GM12878 (cell line): ENCODE data around the gene NOP53. TPM values are rescaled to one million over a fixed set of nuclear protein-coding genes. Genes with fewer than 3 reads are reported as not detected.
"Not testable (repeated sequence)": the region's sequence is repeated elsewhere in the genome, so short reads cannot be mapped to it uniquely, and the experiment has no call there.

Source experiments
- ATAC-seq: fragments of 200-7000 bp; cut with Tn5 transposase; 3 replicates; pipeline ENCODE4 v1.9.1; 2020; ENCODE audit warnings: mild to moderate bottlenecking, moderate library complexity
- BruUV-seq: library from RNA; stranded (reverse); fragments of 400-500 nt; replicated peaks from 2 replicates; lab custom pipeline; 2021; lab: Mats Ljungman, UMichigan
- CTCF ChIA-PET: fragments of 300-600 bp; sonication (Branson Sonifier 250); formaldehyde crosslinking; extraction: SDS; loops from one replicate; lab custom pipeline; 2021; ENCODE audit warnings: inconsistent platforms; lab: Yijun Ruan, JAX
- POLR2A ChIA-PET: fragments of 350-600 bp; formaldehyde crosslinking; extraction: SDS; loops from one replicate; lab custom pipeline; 2021; ENCODE audit warnings: inconsistent platforms; lab: Charles Lee
- RAD21 ChIA-PET: fragments of 300-600 bp; sonication (Branson Sonifier 250); formaldehyde crosslinking; loops from one replicate; lab custom pipeline; 2023; ENCODE audit warnings: antibody characterized with exemption; ENCODE audit not compliant: unreplicated experiment; lab: Charles Lee
- SMC1A ChIA-PET: fragments of 300-600 bp; sonication (Branson Sonifier 250); formaldehyde crosslinking; loops from one replicate; lab custom pipeline; 2023; ENCODE audit not compliant: unreplicated experiment, uncharacterized antibody; lab: Charles Lee
- DNase-seq: peaks from one replicate; pipeline ENCODE4 v3.0.0-alpha.2; 2011; ENCODE audit warnings: low read depth, low spot score
- FAIRE-seq: peaks from 3 replicates; lab custom pipeline; 2011; peaks lifted over from hg19 to GRCh38; lab: Jason Lieb, UNC
- H2AFZ ChIP-seq: 2 replicates; pipeline ENCODE4 v1.6.0; 2011; ENCODE audit warnings: low read depth, low read length, control low read depth; ENCODE audit not compliant: control insufficient read depth
- H3K27ac ChIP-seq: 2 replicates; pipeline ENCODE4 v1.5.1; 2011; ENCODE audit warnings: control low read depth; ENCODE audit not compliant: control insufficient read depth, insufficient read depth
- H3K27me3 ChIP-seq, 2 experiments: replicated peaks in 1 of 2; 2 replicates each; pipeline versions ENCODE4 v1.6.0 to v1.6.1; 2011; ENCODE audit warnings: low read length in 1 of 2; ENCODE audit not compliant: control insufficient read depth in 2 of 2, insufficient read depth in 2 of 2
- H3K36me3 ChIP-seq, 2 experiments: 2 replicates each; pipeline ENCODE4 v1.5.1; 2011; ENCODE audit warnings: low read length in 1 of 2; ENCODE audit not compliant: control insufficient read depth in 2 of 2, insufficient read depth in 2 of 2
- H3K4me1 ChIP-seq: 2 replicates; pipeline ENCODE4 v1.6.1; 2011; ENCODE audit warnings: mild to moderate bottlenecking, low read length, moderate library complexity, mixed read lengths; ENCODE audit not compliant: control insufficient read depth, insufficient read depth
- H3K4me2 ChIP-seq: 2 replicates; pipeline ENCODE4 v1.6.0; 2011; ENCODE audit warnings: control low read depth; ENCODE audit not compliant: control insufficient read depth, insufficient read depth
- H3K4me3 ChIP-seq: fragments of 200-600 bp; sonication (generic); 2 replicates; pipeline ENCODE4 v1.5.1; 2016
- H3K79me2 ChIP-seq: 2 replicates; pipeline ENCODE4 v1.6.0; 2011; ENCODE audit warnings: low read length; ENCODE audit not compliant: control insufficient read depth, insufficient read depth
- H3K9ac ChIP-seq: 2 replicates; pipeline ENCODE4 v1.8.0; 2011; ENCODE audit warnings: low read length, control low read depth, mixed read lengths; ENCODE audit not compliant: control insufficient read depth, insufficient read depth
- H3K9me3 ChIP-seq: replicated peaks from 3 replicates; pipeline ENCODE4 v1.5.1; 2011; ENCODE audit warnings: mild to moderate bottlenecking, low read length; ENCODE audit not compliant: control insufficient read depth, insufficient read depth
- H4K20me1 ChIP-seq: 2 replicates; pipeline ENCODE4 v1.6.0; 2011; ENCODE audit not compliant: control insufficient read depth, insufficient read depth
- CBX3 ChIP-seq: fragments of 200-600 bp; sonication (generic); IDR thresholded peaks from 2 replicates; pipeline ENCODE4 v1.6.1; 2016; ENCODE audit warnings: low read depth, borderline replicate concordance
- ESRRA ChIP-seq: IDR thresholded peaks from 2 replicates; pipeline ENCODE4 v1.6.1; 2012; ENCODE audit warnings: mild to moderate bottlenecking, low read length, improper control_type of control experiment
- MEF2B ChIP-seq: fragments of 450-650 bp; IDR thresholded peaks from 2 replicates; pipeline ENCODE4 v1.6.1; 2018; ENCODE audit warnings: mild to moderate bottlenecking, moderate library complexity; ENCODE audit not compliant: partially characterized antibody, poor library complexity, severe bottlenecking
- MYC ChIP-seq: IDR thresholded peaks from 2 replicates; pipeline ENCODE4 v1.6.1; 2011; ENCODE audit warnings: mild to moderate bottlenecking, low read length, moderate library complexity, inconsistent platforms; ENCODE audit not compliant: insufficient read depth, insufficient replicate concordance, insufficient read length, severe bottlenecking
- RB1 ChIP-seq: fragments of 450-650 bp; formaldehyde crosslinking; IDR thresholded peaks from 2 replicates; pipeline ENCODE4 v1.6.1; 2017; ENCODE audit warnings: mild to moderate bottlenecking, borderline replicate concordance
- TCF7 ChIP-seq: IDR thresholded peaks from 2 replicates; pipeline ENCODE4 v1.6.1; 2014; ENCODE audit warnings: antibody characterized with exemption, borderline replicate concordance
- YY1 ChIP-seq: IDR thresholded peaks from 2 replicates; pipeline ENCODE4 v1.6.1; 2011; ENCODE audit warnings: low read depth, mild to moderate bottlenecking, low read length
- WGBS: methylation state at CpG from one replicate; pipeline ENCODE4 v1.1.6; 2016; ENCODE audit warnings: low lambda C conversion rate; ENCODE audit not compliant: insufficient replicate concordance, insufficient coverage; ENCODE audit errors: missing lambda C conversion rate; 5-methylcytosine and 5-hydroxymethylcytosine counted together
- in situ Hi-C: fragments of 300-500 bp; cut with MboI; formaldehyde crosslinking; loops from 9 replicates; pipeline ENCODE4 v1.14.3; 2018; ENCODE audit warnings: mixed read lengths
- intact Hi-C: fragments of 100-400 bp; cut with micrococcal nuclease; formaldehyde crosslinking; loops from one replicate; pipeline ENCODE4 v1.14.2; 2022; ENCODE audit not compliant: unreplicated experiment
- polyA plus RNA-seq, 11 experiments: library from polyadenylated mRNA; depleted of rRNA in 4 of 11; unstranded in 6 of 11; stranded (reverse) in 5 of 11; fragments of >200 nt; fragmentation: Nextera tagmentation in 4 of 11; fragmentation: Illumina TruSeq in 1 of 11; extraction: Ambion mirVana in 4 of 11; extraction: Trizol in 1 of 11; gene quantifications; 1 replicate in 1 of 11; 2 replicates in 10 of 11; pipeline versions ENCODE4 v1.2.1 to v1.2.3, GENCODE V29; 2011 to 2016; ENCODE audit warnings: inconsistent platforms in 2 of 11, missing spikeins in 2 of 11, low read depth in 1 of 11
- total RNA-seq, 4 experiments: library from RNA; depleted of rRNA in 3 of 4; stranded (reverse); fragments of >200 nt in 3 of 4; fragmentation: Illumina TruSeq in 1 of 4; extraction: Trizol in 1 of 4; gene quantifications; 2 replicates each; pipeline versions ENCODE4 v1.2.1 to v1.2.3, GENCODE V29; 2013 to 2021
- TF ChIP-seq, protein P1 (sequence below): fragments of 450-650 bp; formaldehyde crosslinking; IDR thresholded peaks from 2 replicates; pipeline ENCODE4 v1.5.0; 2022; ENCODE audit warnings: mild to moderate bottlenecking, missing genetic modification characterization
- TF ChIP-seq, protein P2 (sequence below): fragments of 450-650 bp; IDR thresholded peaks from 2 replicates; pipeline ENCODE4 v1.6.1; 2016; ENCODE audit warnings: mild to moderate bottlenecking

The NOP53 gene
- total and polyA plus RNA-seq, 10 of the 15 experiments (the other 5 are each of a cell fraction or from before 2014, with no cell fraction given) = 6.0 to 386 (median 167) TPM

DNA sequence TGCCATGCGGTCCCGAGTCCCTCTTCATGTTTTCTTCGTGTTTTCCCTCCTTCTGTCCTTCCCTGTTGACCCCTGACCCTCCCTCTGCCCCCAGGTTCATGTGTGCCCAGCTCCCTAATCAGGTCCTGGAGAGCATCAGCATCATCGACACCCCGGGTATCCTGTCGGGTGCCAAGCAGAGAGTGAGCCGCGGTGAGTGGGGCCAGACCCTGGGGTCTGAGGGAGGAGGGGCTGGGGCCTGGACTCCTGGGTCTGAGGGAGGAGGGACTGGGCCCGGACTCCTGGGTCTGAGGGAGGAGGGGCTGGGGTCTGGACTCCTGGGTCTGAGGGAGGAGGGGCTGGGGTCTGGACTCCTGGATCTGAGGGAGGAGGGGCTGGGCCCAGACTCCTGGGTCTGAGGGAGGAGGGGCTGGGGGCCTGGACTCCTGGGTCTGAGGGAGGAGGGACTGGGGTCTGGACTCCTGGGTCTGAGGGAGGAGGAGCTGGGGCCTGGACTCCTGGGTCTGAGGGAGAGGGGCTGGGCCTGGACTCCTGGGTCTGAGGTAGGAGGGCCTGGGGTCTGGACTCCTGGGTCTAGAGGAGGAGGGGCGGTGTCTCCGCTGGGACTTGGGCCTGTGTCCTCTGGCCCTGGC lies 26.8 kb upstream of the NOP53 start:
- WGBS = 68% methylated on average over 10 of the region's 11 CpGs

DNA sequence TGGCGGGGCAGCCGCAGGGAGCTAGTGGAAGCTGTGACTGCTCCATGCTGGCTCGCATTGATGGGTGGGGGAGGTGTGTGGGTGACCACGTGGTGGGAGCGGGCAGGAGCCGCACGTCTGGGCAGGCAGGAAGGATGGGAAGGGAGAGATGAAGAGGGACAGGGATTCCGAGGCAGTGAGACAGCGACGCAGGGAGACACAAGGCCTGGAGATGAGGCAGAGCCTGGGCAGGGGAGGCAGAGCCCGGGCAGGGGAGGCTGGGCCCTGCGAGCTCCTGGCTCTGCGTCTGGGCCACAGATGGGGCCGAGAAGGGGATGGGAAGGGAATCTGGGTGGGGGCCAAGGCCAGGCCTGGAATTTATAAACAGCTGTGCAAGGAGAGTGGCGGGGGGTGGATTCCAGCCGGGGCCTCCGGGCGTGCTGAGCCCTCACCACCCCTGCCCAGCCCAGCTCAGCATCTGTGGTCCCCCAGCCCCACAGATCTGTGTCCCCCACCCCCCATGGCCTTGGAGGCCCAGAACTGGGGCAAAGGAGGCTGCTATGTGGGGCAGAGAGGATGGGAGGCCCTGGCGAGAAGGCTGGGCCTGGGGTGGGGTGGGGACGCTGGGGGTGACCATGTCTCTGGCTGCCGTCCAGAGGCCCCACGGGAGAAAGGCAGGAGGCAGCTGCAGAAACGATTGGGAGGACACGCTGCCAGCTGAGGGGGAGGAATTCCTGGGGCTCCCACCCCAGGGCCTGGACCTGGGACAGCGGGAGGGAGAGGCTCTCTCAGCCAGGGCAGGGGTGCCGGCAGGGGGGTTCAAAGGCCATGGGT lies 26.1 kb upstream of the NOP53 start:
- Histone ChIP-seq H3K36me3 (no peaks in the 10 kb centered on the region), H3K9ac (no peak overlapping the region), H3K9me3 (no peaks in the 10 kb centered on the region; the same call in 2 of the 3 replicates), H4K20me1 (no peaks in the 10 kb centered on the region), H3K79me2 (no peaks in the 10 kb centered on the region), H2AFZ (no peak overlapping the region), H3K4me2 (no peak overlapping the region), H3K27ac (no peak overlapping the region), H3K4me1 (no peaks in the 10 kb centered on the region), H3K27me3 (no peaks in the 10 kb centered on the region), H3K4me3 (no peak overlapping the region)
- ChIA-PET RAD21 (no interaction called here), SMC1A (no interaction called here), POLR2A (no interaction called here), CTCF (interaction anchor here (0.6 kb wide), 1 partner anchor 71 kb away, joined by 3 read pairs; no protein-coding TSS in a partner anchor)
- FAIRE-seq (no peak), ATAC-seq (no peak), DNase-seq (no peak)
- in situ Hi-C loops (no loop called here), intact Hi-C loops (no loop called here)
- 39% methylated on average over 19 of the region's 26 CpGs for WGBS
- no TSS peak for BruUV-seq
- TF ChIP-seq, protein P1, sequence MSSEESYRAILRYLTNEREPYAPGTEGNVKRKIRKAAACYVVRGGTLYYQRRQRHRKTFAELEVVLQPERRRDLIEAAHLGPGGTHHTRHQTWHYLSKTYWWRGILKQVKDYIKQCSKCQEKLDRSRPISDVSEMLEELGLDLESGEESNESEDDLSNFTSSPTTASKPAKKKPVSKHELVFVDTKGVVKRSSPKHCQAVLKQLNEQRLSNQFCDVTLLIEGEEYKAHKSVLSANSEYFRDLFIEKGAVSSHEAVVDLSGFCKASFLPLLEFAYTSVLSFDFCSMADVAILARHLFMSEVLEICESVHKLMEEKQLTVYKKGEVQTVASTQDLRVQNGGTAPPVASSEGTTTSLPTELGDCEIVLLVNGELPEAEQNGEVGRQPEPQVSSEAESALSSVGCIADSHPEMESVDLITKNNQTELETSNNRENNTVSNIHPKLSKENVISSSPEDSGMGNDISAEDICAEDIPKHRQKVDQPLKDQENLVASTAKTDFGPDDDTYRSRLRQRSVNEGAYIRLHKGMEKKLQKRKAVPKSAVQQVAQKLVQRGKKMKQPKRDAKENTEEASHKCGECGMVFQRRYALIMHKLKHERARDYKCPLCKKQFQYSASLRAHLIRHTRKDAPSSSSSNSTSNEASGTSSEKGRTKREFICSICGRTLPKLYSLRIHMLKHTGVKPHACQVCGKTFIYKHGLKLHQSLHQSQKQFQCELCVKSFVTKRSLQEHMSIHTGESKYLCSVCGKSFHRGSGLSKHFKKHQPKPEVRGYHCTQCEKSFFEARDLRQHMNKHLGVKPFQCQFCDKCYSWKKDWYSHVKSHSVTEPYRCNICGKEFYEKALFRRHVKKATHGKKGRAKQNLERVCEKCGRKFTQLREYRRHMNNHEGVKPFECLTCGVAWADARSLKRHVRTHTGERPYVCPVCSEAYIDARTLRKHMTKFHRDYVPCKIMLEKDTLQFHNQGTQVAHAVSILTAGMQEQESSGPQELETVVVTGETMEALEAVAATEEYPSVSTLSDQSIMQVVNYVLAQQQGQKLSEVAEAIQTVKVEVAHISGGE = no peak
- TF ChIP-seq, protein P2, sequence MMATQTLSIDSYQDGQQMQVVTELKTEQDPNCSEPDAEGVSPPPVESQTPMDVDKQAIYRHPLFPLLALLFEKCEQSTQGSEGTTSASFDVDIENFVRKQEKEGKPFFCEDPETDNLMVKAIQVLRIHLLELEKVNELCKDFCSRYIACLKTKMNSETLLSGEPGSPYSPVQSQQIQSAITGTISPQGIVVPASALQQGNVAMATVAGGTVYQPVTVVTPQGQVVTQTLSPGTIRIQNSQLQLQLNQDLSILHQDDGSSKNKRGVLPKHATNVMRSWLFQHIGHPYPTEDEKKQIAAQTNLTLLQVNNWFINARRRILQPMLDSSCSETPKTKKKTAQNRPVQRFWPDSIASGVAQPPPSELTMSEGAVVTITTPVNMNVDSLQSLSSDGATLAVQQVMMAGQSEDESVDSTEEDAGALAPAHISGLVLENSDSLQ = no peak
- no peak for TF ChIP-seq TCF7
- no peak for TF ChIP-seq CBX3
- no peak for TF ChIP-seq YY1
- no peak for TF ChIP-seq ESRRA
- no peak for TF ChIP-seq MEF2B
- TF ChIP-seq RB1 = no peak
- TF ChIP-seq MYC = no peak

More for the DNA sequence above, 26.8 kb upstream of the NOP53 start:
- H3K79me2 ChIP-seq, H3K4me3 ChIP-seq, H3K27ac ChIP-seq, intact Hi-C loops, in situ Hi-C loops, RAD21 ChIA-PET, H3K27me3 ChIP-seq, H2AFZ ChIP-seq, BruUV-seq, H3K36me3 ChIP-seq, FAIRE-seq, DNase-seq, H3K4me1 ChIP-seq, ATAC-seq, H3K4me2 ChIP-seq, H3K9ac ChIP-seq, H3K9me3 ChIP-seq, H4K20me1 ChIP-seq, POLR2A ChIA-PET: not testable (repeated sequence)
- SMC1A ChIA-PET = interaction anchor here (0.6 kb wide), 1 partner anchor 23 kb away, joined by 3 read pairs; no protein-coding TSS in a partner anchor
- CTCF ChIA-PET = interaction anchor here (0.7 kb wide), 1 partner anchor 282 kb away, joined by 3 read pairs; no protein-coding TSS in a partner anchor
